H1 (cell line): ENCODE results near the gene ASPRV1.

Experiments
- BRCA1 ChIP-seq: IDR thresholded peaks from 2 replicates; pipeline ENCODE4 v1.6.1; 2012; ENCODE audit warnings: low read depth, low read length, improper control_type of control experiment
- CBX5 ChIP-seq: fragments of 300-800, 300-1000 bp; sonication (generic); IDR thresholded peaks from 2 replicates; pipeline ENCODE4 v1.7.1; 2016; ENCODE audit warnings: antibody characterized with exemption, low read length, low read depth
- CBX8 ChIP-seq: fragments of 300-800, 300-1000 bp; sonication (generic); IDR thresholded peaks from 2 replicates; pipeline ENCODE4 v1.7.1; 2016; ENCODE audit warnings: low read depth, low read length, borderline replicate concordance
- TF ChIP-seq, protein P1 (sequence below), 3 experiments: IDR thresholded peaks; 1 replicate in 2 of 3; 2 replicates in 1 of 3; pipeline versions ENCODE4 v1.5.1 to v1.6.1; 2011; ENCODE audit warnings: low read length in 3 of 3, mild to moderate bottlenecking in 3 of 3, inconsistent platforms in 2 of 3, low read depth in 1 of 3, moderate library complexity in 1 of 3; ENCODE audit not compliant: insufficient read depth in 1 of 3; ENCODE audit errors: control extremely low read depth in 1 of 3

DNA sequence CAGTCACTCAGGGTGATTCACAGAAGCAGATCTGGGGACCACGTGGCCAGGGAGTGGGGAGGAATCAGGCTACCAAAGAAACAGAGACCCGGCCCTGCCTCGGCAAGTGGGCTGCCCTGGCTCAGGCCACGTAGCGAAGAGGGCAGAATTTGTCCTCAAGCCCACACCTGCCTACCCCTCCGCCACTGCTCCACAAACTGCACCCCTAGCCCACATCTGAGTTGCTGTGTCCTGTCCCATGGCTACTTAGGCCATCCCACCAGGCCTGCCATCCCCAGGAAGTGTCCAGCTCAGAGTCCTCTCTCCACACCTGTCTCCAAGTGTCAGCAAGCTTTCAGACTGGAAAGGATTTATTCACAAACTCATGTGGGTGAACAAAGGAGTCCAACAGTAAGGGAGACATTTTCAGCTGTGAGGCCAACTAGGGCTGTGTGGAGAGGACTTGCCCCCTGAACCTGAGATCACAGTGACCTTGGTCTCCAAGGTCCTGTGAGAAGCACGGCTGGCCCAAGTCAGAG, 31.7 kb upstream of the ASPRV1 start:
- TF ChIP-seq, protein P1, sequence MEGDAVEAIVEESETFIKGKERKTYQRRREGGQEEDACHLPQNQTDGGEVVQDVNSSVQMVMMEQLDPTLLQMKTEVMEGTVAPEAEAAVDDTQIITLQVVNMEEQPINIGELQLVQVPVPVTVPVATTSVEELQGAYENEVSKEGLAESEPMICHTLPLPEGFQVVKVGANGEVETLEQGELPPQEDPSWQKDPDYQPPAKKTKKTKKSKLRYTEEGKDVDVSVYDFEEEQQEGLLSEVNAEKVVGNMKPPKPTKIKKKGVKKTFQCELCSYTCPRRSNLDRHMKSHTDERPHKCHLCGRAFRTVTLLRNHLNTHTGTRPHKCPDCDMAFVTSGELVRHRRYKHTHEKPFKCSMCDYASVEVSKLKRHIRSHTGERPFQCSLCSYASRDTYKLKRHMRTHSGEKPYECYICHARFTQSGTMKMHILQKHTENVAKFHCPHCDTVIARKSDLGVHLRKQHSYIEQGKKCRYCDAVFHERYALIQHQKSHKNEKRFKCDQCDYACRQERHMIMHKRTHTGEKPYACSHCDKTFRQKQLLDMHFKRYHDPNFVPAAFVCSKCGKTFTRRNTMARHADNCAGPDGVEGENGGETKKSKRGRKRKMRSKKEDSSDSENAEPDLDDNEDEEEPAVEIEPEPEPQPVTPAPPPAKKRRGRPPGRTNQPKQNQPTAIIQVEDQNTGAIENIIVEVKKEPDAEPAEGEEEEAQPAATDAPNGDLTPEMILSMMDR (IDR thresholded peaks at IDR 0.05; ENCODE audit: control extremely low read depth in 1 of 3, insufficient read depth in 1 of 3, low read depth in 1 of 3, low read length in 3 of 3), result no peak
- TF ChIP-seq CBX5, result no peak
- TF ChIP-seq CBX8, result no peak
- no peak for TF ChIP-seq BRCA1
